HCT116 (cell line): ENCODE results near the gene KCNN3.

Experiments used
- CEBPB ChIP-seq: IDR thresholded peaks from 2 replicates; pipeline ENCODE4 v1.6.1; 2012; ENCODE audit warnings: low read depth
- CTCF ChIP-seq, 3 experiments: fragments of 200-600 bp in 1 of 3; sonication (generic) in 1 of 3; IDR thresholded peaks in 2 of 3; conservative IDR thresholded peaks in 1 of 3; 2 replicates each; pipeline ENCODE4 v1.5.1; 2012 to 2017; ENCODE audit warnings: low read depth in 2 of 3, low read length in 2 of 3, antibody characterized with exemption in 1 of 3, borderline replicate concordance in 1 of 3, control low read depth in 1 of 3, mild to moderate bottlenecking in 1 of 3, mixed read lengths in 1 of 3, mixed run types in 1 of 3, moderate library complexity in 1 of 3; ENCODE audit not compliant: insufficient read depth in 1 of 3
- EZH2phosphoT487 ChIP-seq: fragments of 200-600 bp; IDR thresholded peaks from 2 replicates; pipeline ENCODE4 v1.6.1; 2018; ENCODE audit warnings: antibody characterized with exemption, borderline replicate concordance
- POLR2A ChIP-seq: IDR thresholded peaks from 2 replicates; pipeline ENCODE4 v1.7.0; 2011; ENCODE audit warnings: borderline replicate concordance; ENCODE audit not compliant: insufficient read depth, insufficient read length; ENCODE audit errors: extremely low read depth
- POLR2AphosphoS5 ChIP-seq: IDR thresholded peaks from 2 replicates; pipeline ENCODE4 v1.6.1; 2011; ENCODE audit warnings: mild to moderate bottlenecking, low read depth, low read length, moderate library complexity
- RAD21 ChIP-seq: IDR thresholded peaks from 2 replicates; pipeline ENCODE4 v1.6.1; 2012; ENCODE audit warnings: low read depth, mild to moderate bottlenecking
- SP1 ChIP-seq: IDR thresholded peaks from 2 replicates; pipeline ENCODE4 v1.6.1; 2012; ENCODE audit warnings: low read depth
- TCF7L2 ChIP-seq: IDR thresholded peaks from 2 replicates; pipeline ENCODE4 v1.7.0; 2011; ENCODE audit warnings: borderline replicate concordance, inconsistent platforms; ENCODE audit not compliant: insufficient read depth, insufficient read length; ENCODE audit errors: extremely low read depth
- YY1 ChIP-seq: IDR thresholded peaks from 2 replicates; pipeline ENCODE4 v1.6.1; 2011; ENCODE audit warnings: low read length, low read depth, moderate library complexity, mild to moderate bottlenecking; ENCODE audit not compliant: insufficient replicate concordance; ENCODE audit errors: extremely low read depth
- ZFX ChIP-seq: fragments of 450-650 bp; IDR thresholded peaks from 2 replicates; pipeline ENCODE4 v1.6.1; 2017
- ZNF274 ChIP-seq: fragments of 200-500 bp; sonication (Bioruptor generic); IDR thresholded peaks from 2 replicates; pipeline ENCODE4 v1.6.1; 2014; ENCODE audit warnings: mild to moderate bottlenecking, low read depth, low read length, inconsistent platforms
- TF ChIP-seq, protein P1 (sequence below): IDR thresholded peaks from 2 replicates; pipeline ENCODE4 v1.6.1; 2012; ENCODE audit warnings: low read depth
- TF ChIP-seq, protein P2 (sequence below): IDR thresholded peaks from 2 replicates; pipeline ENCODE4 v1.6.1; 2012
- TF ChIP-seq, protein P3 (sequence below): IDR thresholded peaks from 2 replicates; pipeline ENCODE4 v1.6.1; 2012

- TF ChIP-seq, protein P1, sequence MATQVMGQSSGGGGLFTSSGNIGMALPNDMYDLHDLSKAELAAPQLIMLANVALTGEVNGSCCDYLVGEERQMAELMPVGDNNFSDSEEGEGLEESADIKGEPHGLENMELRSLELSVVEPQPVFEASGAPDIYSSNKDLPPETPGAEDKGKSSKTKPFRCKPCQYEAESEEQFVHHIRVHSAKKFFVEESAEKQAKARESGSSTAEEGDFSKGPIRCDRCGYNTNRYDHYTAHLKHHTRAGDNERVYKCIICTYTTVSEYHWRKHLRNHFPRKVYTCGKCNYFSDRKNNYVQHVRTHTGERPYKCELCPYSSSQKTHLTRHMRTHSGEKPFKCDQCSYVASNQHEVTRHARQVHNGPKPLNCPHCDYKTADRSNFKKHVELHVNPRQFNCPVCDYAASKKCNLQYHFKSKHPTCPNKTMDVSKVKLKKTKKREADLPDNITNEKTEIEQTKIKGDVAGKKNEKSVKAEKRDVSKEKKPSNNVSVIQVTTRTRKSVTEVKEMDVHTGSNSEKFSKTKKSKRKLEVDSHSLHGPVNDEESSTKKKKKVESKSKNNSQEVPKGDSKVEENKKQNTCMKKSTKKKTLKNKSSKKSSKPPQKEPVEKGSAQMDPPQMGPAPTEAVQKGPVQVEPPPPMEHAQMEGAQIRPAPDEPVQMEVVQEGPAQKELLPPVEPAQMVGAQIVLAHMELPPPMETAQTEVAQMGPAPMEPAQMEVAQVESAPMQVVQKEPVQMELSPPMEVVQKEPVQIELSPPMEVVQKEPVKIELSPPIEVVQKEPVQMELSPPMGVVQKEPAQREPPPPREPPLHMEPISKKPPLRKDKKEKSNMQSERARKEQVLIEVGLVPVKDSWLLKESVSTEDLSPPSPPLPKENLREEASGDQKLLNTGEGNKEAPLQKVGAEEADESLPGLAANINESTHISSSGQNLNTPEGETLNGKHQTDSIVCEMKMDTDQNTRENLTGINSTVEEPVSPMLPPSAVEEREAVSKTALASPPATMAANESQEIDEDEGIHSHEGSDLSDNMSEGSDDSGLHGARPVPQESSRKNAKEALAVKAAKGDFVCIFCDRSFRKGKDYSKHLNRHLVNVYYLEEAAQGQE, result no peak
- TF ChIP-seq CTCF (IDR thresholded peaks at IDR 0.05 in 2 of 3, conservative IDR thresholded peaks at IDR 0.05 in 1 of 3; ENCODE audit: borderline replicate concordance in 1 of 3, insufficient read depth in 1 of 3, low read depth in 2 of 3, low read length in 2 of 3), result no peak
- TF ChIP-seq, protein P2, sequence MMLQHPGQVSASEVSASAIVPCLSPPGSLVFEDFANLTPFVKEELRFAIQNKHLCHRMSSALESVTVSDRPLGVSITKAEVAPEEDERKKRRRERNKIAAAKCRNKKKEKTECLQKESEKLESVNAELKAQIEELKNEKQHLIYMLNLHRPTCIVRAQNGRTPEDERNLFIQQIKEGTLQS, result no peak
- TF ChIP-seq POLR2A, result no peak
- TF ChIP-seq POLR2AphosphoS5, result no peak
- TF ChIP-seq, protein P3, sequence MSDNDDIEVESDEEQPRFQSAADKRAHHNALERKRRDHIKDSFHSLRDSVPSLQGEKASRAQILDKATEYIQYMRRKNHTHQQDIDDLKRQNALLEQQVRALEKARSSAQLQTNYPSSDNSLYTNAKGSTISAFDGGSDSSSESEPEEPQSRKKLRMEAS, result no peak
- TF ChIP-seq YY1, result no peak
- no peak for TF ChIP-seq RAD21
- TF ChIP-seq ZNF274, result no peak
- TF ChIP-seq TCF7L2, result no peak
- TF ChIP-seq CEBPB, result no peak
- TF ChIP-seq EZH2phosphoT487, result no peak
- TF ChIP-seq SP1, result no peak
- TF ChIP-seq ZFX, result no peak
These were observed 151.5 kb downstream of the KCNN3 start for GRCh38 chr1:154718566-154718965.
